Activated CD4-positive, alpha-beta T cell treated with anti-CD3 and anti-CD28 coated beads, Interleukin-2, Interleukin-4, amounts not matched to agents 100 ng/mL and 50 ng/mL, durations not matched to agents 16 hours and 8 hours (primary cell): Measurements from ENCODE around the gene SIVA1.
"Not testable (repeated sequence)": the region's sequence is repeated elsewhere in the genome, so short reads cannot be mapped to it uniquely, and the experiment has no call there.

Source experiments
- DNase-seq: peaks from one replicate; pipeline ENCODE4 v3.0.0-alpha.2; 2020; ENCODE audit warnings: low spot score

The SIVA1 gene

GRCh38 chr14:104734991-104735779, 17.8 kb upstream of the SIVA1 start:
- DNase-seq = no peak

GRCh38 chr14:104735830-104736642, 16.9 kb upstream of the SIVA1 start:
- DNase-seq = no peak

GRCh38 chr14:104738375-104739019, 14.4 kb upstream of the SIVA1 start:
- DNase-seq = no peak

GRCh38 chr14:104739026-104739425, 13.9 kb upstream of the SIVA1 start:
- no peak for DNase-seq

- DNase-seq = no peak
Observed at GRCh38 chr14:104739546-104740516, 13.1 kb upstream of the SIVA1 start.

GRCh38 chr14:104741108-104741802, 11.7 kb upstream of the SIVA1 start:
- no peak for DNase-seq

GRCh38 chr14:104741803-104742251, 11.1 kb upstream of the SIVA1 start:
- DNase-seq = no peak

- no peak for DNase-seq
Observed at GRCh38 chr14:104742586-104743455, 10.1 kb upstream of the SIVA1 start.

GRCh38 chr14:104743461-104744380, 9.2 kb upstream of the SIVA1 start:
- DNase-seq = no peak

GRCh38 chr14:104744484-104744883, 8.5 kb upstream of the SIVA1 start:
- DNase-seq = no peak

- no peak for DNase-seq
Observed at GRCh38 chr14:104745431-104745830, 7.5 kb upstream of the SIVA1 start.

- DNase-seq = peak; percentile 41
Observed at GRCh38 chr14:104746071-104746545, 6.8 kb upstream of the SIVA1 start.

- DNase-seq = no peak
Observed at GRCh38 chr14:104746934-104747481, 5.9 kb upstream of the SIVA1 start.

GRCh38 chr14:104747876-104748275, 5.1 kb upstream of the SIVA1 start:
- no peak for DNase-seq

GRCh38 chr14:104749111-104749649, 3.8 kb upstream of the SIVA1 start:
- DNase-seq = no peak

- no peak for DNase-seq
Observed at GRCh38 chr14:104750056-104750752, 2.7 kb upstream of the SIVA1 start.

GRCh38 chr14:104750753-104751057, 2.2 kb upstream of the SIVA1 start:
- not testable (repeated sequence) for DNase-seq
